NCI-H2107 treated with DMSO at 0.1 percent for 48 hours (cell line): Measurements from ENCODE around the gene TMPRSS11E.
"Not testable (repeated sequence)": the region's sequence is repeated elsewhere in the genome, so short reads cannot be mapped to it uniquely, and the experiment has no call there.

Source experiments
- DNase-seq: peaks from one replicate; lab custom pipeline; 2025; ENCODE audit not compliant: unreplicated experiment; lab: John Stamatoyannopoulos, UW

TMPRSS11E gene, protein sequence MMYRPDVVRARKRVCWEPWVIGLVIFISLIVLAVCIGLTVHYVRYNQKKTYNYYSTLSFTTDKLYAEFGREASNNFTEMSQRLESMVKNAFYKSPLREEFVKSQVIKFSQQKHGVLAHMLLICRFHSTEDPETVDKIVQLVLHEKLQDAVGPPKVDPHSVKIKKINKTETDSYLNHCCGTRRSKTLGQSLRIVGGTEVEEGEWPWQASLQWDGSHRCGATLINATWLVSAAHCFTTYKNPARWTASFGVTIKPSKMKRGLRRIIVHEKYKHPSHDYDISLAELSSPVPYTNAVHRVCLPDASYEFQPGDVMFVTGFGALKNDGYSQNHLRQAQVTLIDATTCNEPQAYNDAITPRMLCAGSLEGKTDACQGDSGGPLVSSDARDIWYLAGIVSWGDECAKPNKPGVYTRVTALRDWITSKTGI

DNA sequence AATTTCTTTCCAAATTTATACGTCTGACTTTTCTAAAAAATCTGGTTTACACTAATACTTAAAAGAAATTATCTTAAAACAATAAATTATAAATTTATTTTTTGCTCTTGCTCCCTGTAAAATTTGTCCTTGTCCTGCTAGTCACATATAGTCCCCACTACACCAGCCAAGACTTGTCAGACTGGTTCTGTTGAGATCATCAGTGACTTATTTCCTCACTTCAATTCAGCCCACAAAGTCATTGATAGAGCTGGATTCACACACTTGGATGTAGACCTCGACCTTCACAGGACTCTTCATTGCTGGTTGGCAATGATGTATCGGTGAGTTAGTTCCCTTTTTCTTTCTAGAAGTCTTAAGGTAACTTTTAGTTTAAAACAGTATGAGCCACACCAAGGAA, at the start of gene TMPRSS11E:
TSS of gene TMPRSS11E (plus strand) at position 263 of the 400 bp plus-strand sequence. CDS start at position 313, 50 bp downstream.
- no peak for DNase-seq

DNA sequence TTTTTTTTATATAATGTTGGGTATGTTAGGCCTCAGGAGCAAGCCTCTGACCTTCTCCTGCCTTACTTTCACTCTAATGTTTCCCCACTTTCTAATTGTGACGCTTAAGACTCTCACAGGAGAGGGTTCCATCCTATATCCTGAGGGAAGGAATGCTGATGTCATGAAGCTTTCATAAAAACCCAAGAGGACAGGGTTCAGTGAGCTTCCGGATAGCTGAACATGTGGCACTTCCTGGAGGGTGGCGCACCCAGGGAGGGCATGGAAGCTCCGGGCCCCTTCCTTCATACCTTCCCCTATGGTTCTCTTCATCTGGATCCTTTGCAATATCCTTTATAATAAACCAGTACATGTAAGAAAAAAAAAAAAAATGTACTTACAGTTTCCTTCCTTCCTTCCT, 48.0 kb upstream of the TMPRSS11E start:
- no peak for DNase-seq

DNA sequence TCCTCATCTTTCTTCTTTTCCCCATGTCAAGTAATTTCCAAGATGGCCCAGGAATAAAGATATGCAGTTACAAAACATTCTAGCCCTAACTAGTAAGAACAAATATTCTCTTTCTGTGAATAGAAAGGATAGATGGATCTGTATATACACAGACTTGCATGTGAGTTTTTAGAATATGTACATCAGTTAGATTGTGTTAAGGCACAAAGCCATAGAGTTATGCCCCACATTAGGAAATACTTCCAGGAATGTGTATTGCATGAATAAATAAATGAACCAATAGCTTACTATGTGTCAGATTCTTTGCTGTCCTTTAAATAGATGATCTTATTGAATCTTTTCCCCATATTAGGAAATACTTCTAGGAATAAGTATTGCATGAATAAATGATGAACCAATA, 46.0 kb upstream of the TMPRSS11E start:
- DNase-seq: no peak

DNA sequence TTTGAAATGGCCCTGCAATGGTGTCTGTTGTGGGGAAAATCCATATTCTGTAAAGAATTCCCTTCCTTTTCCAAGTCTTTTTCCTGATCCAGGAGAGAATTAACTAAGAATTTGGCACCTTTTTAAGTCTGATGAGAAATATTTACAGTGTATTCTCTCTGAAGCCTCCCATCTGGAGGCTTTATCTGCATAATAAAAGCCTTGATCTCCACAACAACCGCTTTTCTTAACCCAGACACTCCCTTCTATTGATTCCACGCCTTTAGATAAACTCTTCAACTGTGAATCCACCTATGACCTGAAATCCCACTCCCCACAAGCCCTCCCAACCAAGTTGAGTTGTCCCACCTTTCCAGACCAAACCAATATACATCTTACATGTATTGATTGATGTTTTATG, 43.1 kb upstream of the TMPRSS11E start:
- DNase-seq: no peak

DNA sequence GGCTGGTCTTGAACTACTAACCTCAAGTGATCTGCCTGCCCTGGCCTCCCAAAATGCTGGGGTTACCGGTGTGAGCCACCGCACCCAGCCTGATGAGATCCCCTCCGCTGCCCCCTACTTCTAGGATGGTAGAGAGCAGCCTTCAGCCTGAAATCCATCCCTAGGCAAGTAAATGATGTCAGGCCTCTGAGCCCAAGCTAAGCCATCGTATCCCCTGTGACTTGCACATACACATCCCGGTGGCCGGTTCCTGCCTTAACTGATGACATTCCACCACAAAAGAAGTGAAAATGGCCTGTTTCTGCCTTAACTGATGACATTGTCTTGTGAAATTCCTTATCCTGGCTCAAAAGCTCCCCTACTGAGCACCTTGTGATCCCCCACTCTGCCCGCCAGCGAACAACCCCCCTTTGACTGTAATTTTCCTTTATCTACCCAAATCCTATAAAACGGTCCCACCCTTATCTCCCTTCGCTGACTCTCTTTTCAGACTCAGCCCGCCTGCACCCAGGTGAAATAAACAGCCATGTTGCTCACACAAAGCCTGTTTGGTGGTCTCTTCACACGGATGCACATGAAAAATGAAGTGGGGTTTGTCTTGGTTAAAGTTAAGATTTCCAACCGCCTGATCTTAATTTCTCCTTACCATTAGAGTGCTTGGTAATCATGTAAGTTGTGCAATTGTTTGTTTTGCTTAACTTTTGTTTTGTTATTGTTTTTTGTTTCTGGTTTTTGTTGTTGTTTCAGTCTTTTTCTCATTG, 41.4 kb upstream of the TMPRSS11E start:
- not testable (repeated sequence) for DNase-seq

DNA sequence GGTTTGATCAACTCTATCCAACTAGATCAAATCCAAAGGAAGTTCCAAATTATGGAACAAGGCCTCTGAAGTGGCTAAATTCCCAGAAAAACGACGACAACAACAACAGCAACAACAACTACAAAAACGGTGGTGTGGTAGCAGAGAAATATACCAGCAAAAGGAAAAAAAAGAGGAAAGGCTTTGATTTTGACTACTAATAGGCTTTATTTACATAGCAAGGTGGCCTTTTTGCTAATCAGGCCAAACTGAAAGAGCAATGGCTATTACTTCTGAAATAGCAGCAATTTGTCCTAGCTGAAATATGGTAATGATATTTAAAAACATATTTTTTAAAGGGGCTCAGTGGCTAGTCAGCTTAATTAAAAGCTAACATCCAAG, 40.8 kb upstream of the TMPRSS11E start:
- no peak for DNase-seq

DNA sequence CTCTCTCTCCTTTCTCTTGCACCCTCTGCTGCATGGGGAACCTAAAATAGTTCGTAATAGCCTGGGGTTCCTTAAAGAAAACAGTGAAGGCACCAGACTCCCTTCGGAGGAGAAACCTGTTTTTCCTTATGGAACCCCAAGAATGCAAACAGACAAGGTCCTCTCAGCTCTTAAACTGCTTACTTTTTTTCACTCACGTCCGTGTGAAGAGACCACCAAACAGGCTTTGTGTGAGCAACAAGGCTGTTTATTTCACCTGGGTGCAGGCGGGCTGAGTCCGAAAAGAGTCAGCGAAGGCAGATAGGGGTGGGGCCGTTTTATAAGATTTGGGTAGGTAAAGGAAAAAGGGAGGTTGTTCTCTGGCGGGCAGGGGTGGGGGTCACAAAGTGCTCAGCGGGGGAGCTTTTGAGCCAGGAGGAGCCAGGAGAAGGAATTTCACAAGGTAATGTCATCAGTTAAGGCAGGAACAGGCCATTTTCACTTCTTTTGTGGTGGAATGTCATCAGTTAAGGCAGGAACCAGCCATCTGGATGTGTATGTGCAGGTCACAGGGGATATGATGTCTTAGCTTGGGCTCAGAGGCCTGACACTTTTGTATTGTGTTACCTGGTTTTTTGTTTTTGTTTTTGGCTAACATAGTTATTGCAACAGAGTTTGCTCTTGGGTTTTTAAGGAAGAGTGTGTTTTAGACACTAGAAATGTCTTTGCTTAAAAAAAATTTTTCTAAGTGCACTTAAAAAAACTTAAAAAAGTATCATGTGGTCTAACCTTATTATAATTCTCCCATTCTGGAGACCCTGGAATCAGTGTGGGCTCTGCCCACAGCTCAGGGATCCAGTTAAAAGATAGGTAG, 40.0 kb upstream of the TMPRSS11E start:
- DNase-seq: not testable (repeated sequence)

DNA sequence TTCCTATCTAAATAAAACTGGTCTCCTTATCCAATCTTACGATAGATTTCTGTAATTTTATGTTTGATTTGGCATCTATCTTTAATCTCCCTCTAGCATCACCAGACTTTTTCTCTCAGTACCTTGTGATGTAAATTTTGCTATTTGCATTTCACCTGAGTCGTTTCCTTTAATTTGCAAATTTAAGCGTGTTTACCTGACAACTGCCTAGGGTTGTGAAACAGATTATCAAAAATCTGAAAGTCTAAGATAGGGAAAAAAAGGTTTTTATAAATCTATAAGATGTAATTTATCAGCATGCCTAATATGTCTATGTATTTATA, 39.4 kb upstream of the TMPRSS11E start:
- no peak for DNase-seq

DNA sequence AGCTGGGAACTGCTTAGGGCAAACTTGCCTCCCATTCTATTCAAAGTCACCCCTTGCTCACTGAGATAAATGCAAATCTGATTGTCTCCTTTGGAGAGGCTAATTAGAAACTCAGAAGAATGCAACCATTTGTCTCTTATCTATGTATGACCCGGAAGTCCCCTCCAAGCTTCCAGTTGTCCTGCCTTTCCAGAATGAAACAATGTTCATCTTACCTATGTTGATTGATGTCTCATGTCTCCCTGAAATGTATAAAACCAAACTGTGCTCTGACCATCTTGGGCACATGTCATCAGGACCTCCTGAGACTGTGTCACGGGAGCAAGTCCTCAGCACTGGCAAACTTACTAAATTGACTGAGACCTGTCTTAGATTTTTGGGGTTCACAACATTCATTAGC, 37.1 kb upstream of the TMPRSS11E start:
- no peak for DNase-seq

DNA sequence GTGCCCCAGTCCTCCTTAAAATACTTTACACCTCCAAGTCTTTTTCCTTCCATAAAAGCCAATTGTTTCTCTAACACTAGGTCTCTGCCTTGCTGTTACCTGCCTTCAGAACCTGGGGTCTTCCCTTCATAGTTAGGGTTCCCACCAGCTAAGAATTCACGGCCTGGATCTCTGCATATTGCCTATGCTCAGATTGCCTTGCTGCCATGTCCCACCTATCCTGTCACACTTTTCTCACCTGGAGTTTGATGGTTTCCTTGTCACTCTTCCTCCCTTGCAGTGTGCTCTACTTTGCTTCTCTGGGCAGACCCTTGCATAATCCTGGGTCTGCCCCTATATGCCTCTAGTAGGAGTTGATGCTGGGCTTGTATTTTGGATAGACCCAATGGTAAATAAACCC, 36.6 kb upstream of the TMPRSS11E start:
- DNase-seq: no peak

DNA sequence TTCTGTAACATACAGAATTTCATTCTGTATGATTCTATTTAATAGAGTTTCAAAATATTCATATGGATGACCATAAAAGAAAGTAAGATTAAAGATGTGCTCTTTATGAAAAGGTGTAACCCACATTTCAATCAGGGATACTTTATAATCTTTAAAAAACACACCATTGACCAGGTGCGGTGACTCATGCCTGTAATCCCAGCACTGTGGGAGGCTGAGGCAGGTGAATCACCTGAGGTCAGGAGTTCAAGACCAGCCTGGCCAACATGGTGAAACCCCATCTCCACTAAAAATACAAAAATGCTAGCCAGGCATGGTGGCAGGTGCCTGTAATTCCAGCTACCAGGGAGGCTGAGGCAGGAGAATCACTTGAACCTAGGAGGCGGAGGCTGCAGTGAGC, 35.2 kb upstream of the TMPRSS11E start:
- not testable (repeated sequence) for DNase-seq

DNA sequence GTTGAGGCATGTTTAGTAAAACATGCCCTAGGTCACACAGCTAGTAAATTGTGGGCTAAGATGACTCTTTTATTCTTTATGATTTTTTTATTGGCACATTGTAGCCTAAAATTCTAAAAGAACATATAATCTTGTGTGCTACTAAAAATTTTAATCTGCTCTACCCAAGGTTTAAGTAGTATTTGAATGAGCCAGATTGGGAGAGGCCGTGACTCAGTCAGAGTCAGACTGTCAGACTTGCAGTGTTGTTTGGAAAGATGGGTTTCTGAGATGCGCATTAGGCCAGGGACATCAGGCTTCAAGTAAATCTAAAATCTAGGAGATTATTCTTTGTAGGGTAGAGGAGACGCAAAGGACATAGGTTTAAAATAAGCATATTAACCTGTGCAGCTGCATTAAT, 30.7 kb upstream of the TMPRSS11E start:
- DNase-seq: no peak

DNA sequence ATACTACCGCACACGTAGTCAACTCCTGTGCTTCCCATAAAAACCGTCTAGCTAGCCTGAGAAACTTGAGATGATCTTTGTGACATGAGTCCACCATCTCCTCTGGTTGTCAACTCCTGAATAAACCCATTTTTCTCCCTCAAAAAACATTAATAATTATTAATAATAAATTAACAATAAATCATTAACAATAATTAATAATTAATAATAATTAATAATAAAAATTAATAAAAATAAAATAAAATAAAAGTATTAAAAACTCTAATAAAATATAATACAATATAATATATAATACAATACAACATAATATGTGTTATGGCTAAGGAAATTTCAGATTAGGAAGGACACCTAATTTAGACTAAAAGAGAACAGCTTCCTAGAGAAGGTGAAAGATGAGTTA, 20.7 kb upstream of the TMPRSS11E start:
- no peak for DNase-seq

DNA sequence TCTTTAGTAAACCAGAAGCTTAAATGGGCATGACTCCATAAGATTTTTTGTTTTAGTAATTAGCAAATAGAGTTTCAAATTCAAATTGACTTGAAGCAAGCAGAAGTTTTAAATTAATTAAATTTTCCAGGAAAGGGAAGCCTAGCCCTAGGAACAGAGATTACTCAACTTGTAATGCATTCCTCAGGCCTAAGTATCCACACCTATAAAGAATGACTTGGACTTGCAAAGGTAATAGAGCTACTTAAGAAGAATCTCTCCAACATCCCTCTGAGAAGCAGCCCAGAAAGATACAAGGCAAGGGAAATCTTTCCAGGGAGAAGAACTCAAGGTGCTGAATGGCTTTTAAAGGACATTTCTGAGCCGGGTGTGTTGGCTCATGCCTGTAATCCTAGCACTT, 16.9 kb upstream of the TMPRSS11E start:
- DNase-seq: no peak

DNA sequence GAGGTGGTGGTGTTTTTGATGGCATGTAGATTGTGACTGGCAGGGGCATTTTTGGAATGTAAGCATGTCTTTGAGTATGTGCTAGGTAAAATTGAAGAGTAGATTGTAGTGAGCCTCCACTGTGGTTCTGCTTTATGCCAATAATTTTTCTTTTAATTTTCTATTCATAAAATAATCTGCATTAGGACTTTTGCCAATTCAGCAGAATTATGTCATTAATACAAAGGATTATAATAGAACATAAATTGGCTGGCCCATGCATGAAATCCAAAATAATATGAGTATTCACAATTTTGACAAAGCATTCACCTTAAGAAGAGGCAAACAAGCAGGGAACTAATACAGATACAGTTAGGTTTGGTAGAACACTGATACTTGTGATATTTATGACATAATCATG, 14.9 kb upstream of the TMPRSS11E start:
- DNase-seq: no peak

DNA sequence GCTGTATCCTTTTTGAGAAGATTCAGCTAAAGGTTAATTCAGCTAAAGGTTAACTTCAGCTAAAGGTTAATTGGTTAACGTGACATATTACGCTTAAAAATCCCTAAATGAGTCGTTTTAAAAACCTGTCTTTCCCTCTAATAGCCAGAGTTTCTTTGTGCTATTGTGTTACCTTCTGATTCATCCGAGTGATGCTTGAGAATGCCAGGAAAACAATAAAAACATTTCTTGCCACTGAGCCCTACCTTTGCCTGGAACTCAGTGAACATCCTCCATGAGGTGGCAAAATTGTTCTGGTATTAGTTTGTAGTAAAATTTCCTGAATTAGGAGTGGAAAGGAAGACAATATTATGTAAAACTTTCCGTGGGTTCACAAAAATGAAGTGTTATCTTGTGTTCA, 13.7 kb upstream of the TMPRSS11E start:
- no peak for DNase-seq

DNA sequence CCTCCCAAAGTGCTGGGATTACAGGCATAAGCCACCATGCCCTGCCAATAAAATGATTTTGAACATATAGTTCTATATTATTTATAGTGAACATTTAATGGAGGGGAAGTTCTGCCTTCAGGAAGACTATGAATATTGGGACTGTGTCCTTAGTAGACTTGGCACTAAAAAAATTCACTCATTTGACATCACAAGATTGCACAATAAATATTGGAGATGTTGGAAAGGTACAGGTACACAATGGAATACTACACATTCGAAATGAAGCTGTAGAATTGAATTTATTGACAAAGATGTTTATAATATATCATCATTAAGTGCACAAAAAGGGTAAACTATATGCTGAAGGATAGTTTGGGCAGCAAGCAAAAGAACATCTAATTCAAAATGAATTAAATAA, 13.0 kb upstream of the TMPRSS11E start:
- no peak for DNase-seq

DNA sequence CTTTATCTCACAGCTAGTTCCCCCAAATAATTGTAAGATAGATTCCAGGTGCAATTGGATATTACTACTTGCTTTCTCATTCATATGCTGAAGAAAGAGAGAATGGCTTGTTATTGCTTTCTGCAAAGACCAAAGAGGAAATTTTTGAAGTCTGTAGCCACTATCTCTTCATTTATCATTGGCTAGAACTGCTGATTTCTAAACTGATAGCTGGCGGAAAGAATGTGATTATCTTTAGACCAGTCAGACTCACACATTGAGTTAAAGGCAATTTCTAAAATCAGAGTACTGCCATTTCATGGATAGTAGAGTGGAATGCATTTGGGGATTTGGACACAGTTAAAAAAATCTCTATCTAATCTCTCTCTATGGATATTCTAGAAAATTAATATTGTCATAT, 12.4 kb upstream of the TMPRSS11E start:
- DNase-seq: no peak

DNA sequence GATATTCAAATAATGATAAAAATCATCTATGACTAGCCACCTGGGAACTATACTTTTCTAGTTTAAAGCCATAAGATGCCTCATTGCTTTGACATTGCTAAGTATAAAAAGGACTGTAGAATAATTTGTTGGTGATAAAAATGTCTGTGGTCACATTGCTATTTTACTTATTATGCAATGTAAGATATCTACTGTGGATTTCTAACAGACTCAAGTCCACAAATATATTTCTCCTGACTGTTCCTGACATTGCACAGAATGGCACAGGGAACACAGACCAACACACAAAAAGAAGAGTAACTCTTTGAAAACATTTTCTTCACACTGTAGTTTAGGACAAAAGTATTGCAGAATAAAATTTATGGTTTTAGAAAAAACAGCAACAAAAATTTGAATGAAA, 2.2 kb upstream of the TMPRSS11E start:
- no peak for DNase-seq

DNA sequence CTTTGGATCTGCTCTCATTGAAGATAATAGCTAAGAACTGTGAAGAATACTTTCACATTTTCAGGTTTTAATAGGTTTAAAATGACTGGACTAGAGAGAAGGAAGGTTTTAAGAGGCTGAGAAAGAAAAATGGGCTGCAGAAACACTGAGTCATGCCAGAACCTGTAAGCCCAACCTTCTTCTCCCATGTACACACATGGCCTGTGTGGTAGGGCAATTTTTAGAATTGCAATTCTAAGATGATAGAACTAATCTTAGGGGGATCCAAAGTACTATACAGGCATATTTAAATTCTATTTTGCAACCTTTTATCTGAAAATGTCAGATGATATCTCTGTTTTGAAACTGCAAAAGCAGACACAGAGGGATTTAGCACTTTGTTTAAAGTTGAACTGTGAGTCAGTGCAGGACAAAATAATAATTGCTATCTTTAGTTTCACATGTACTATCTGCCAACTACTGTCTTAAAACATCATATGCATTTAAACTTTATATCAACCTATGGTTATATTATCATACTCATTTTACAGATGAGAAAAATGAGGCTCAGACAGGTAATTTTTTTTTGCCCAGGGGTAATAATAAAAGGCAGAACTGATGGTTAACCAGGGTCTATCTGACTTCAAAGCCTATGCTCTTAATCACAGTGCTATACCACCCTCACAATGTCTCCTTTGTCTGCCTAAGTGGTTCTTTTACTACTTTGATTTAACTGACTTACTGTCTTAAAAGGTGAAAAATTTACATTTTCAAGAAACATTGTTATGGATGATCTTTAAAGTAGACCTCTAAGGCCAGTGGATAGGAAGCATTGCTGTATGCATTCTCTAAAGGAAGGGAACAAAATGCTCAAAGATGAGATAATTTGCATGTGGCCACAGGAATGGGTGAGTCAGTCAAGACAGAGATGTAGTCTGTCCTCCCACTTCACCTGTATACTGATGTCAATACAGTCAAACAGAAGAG, 4.3 kb downstream of the TMPRSS11E start:
- DNase-seq: no peak

DNA sequence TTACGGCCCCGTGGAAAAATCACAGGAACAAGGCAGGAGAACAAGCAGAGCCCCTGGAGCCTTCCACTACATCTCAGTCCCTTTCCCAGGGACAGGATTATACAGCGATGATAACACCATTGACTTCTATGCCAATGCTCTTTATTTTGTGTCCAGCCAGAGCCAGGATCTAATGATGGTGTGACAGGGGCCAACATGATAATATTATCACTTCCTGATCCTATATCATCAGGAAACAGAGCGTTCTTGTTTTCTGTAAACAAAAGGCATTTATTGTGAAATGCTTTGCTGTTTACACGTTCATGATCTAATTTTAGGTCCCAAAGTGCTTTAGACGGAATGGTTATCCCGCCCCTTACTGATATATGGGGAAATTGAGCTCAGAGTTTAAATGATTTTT, 12.8 kb downstream of the TMPRSS11E start:
- DNase-seq: no peak
